ENCODE data around the gene AGBL1.
"Not testable (repeated sequence)": the region's sequence is repeated elsewhere in the genome, so short reads cannot be mapped to it uniquely, and the experiment has no call there.

The AGBL1 gene

DNA sequence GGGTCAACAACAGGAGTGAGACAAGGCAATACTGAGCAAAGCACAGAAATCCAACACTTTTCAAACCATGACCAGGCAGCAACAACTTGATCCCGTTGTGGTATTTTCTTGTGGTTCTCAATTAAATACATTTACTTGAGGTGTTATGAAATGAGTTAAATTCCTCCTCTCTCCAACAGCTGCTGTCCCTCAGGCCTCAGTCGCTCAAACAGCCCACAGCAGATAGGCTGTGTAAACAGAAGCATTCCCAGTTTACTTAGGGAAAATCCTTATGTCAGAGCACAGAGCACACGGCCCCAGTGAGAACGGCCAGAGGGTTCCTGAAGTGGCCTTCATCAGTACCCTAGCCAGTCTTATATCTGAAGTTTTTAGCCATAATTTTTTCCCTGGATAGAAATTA is 359.9 kb downstream of the AGBL1 start:
- Mint-ChIP-seq H3K27ac (no peak overlapping the region), H3K4me1 (no peaks in the 10 kb centered on the region), H3K36me3 (no peaks in the 10 kb centered on the region), H3K27me3 (no peaks in the 10 kb centered on the region), H3K9me3 (no peaks in the 10 kb centered on the region), H3K4me3 (no peak overlapping the region)
- no peak for DNase-seq
- CTCF ChIA-PET, result no interaction called here

DNA sequence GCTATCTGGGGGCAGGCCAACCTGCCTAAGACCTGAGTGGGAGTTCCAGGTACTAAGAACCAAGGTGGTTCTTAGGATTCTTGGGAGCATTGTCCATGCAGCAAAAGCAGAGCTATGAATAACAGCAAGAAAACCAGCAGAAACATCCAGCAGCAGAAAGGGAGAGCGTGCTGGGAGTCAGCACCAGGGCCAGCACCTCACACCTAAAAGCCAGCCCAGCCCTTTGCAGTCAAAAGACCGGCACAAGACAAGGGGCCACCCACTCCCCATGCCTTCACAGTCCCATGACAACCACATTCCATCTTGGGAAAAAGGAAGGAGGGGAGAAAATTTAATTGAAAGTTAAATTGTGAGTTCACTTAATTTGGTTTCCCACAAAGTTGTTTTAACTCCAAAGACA is 364.9 kb downstream of the AGBL1 start:
- Mint-ChIP-seq H3K4me1 (no peaks in the 10 kb centered on the region), H3K27me3 (no peaks in the 10 kb centered on the region), H3K27ac (no peak overlapping the region), H3K4me3 (no peak overlapping the region), H3K36me3 (no peaks in the 10 kb centered on the region), H3K9me3 (no peaks in the 10 kb centered on the region)
- DNase-seq, result no peak
- CTCF ChIA-PET, result no interaction called here

DNA sequence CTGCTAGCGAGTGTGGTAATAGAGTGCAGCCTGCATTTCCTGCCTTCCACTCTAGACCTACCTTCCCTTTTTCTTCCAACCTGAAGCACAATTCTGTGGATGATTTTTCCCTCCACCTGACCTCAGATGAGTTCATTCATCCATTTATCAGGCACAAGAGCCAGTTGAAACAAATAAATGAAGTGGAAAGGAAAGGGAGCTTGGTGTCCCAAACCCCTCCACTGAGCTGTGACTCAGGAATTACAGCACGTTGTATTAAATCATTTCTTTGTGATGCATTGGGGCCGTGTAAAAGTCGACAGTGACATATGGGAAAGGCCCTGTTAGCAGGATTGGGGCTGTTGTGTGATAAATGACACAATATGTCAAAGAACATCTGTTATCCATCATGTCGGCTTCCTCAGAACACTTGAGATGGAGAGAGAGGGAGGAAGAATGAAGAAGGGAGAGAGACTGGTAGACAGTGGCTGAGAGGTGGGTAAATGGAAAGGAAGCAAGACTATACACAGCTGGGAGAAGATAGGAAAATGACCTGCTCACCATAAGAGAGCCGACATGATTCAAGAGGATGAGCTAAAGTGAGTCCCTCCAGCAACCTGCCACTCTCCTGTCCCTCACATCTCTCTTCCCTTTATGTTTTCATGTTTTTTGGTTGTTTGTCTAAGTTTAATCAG is 366.0 kb downstream of the AGBL1 start:
- no peak overlapping the region for H3K4me3 Mint-ChIP-seq
- no peaks in the 10 kb centered on the region for H3K9me3 Mint-ChIP-seq
- CTCF ChIA-PET, result no interaction called here
- no peaks in the 10 kb centered on the region for H3K27me3 Mint-ChIP-seq
- DNase-seq, result no peak
- H3K36me3 Mint-ChIP-seq, result no peaks in the 10 kb centered on the region
- H3K27ac Mint-ChIP-seq, result no peak overlapping the region
- no peaks in the 10 kb centered on the region for H3K4me1 Mint-ChIP-seq

DNA sequence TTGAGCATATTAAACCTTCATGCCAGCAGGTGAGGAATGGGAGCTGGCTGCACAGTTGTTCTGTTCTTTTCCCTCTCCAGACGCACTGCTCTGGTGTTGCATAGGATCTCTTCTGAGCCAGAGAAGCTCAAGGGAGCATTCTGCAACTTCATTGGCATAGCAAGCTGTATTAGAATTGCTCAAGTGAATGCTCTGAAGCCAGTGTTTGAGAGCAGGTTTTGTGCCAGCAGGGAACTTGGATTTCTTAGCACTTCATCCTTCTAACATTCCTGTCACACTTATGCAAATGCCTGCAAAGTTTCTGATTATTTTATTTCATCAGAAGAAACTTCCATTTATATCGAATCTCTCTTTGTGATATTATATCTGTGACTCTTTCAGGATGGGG is 366.6 kb downstream of the AGBL1 start:
- no peak overlapping the region for H3K27ac Mint-ChIP-seq
- no peaks in the 10 kb centered on the region for H3K27me3 Mint-ChIP-seq
- H3K4me3 Mint-ChIP-seq, result no peak overlapping the region
- H3K4me1 Mint-ChIP-seq, result no peaks in the 10 kb centered on the region
- DNase-seq, result no peak
- H3K36me3 Mint-ChIP-seq, result no peaks in the 10 kb centered on the region
- no peaks in the 10 kb centered on the region for H3K9me3 Mint-ChIP-seq
- CTCF ChIA-PET, result no interaction called here

DNA sequence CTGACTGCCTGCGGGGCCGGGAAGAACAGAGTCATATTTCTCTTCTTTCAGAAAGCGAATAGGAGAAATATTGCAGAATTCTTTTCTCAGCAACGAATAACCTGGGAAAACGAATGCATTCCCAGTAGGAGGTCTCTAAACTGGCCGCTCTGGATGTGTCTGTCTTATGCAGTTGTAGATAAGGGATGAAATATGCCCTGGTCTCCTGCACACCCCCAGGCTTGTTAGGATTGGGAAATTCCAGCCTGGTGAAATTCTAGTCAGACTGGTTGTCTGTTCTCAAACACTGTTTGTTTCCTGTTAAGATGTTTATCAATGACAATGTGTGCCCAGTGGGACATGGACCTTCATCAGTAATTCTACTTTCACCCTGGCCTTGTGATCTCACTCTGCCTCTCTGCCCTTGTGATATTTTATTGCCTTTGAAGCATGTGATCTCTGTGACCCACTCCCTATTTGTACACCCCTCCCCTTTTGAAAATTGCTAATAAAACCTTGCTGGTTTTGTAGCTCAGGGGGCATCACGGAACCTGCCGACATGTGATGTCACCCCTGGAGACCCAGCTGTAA is 385.9 kb downstream of the AGBL1 start:
- H3K4me1 Mint-ChIP-seq, CTCF ChIA-PET, H3K27me3 Mint-ChIP-seq: not testable (repeated sequence)

DNA sequence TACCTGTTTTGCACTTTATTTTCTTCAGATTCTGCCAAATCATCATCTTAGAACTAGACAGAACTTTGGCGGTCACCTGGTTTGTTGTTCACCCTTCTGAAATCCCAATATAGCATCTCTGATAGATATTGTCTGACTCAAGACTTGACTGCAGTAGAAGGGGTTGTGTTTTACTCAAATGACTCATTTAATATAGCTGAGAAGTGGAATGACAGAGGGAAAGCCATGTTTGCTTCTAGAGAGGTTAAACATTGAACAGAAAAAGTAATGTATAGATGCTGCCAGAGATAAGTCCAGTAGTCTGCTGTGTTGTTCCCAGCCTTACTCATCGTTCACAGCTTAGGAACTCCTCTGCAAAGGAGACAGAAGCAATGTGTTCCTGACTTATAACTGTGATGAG is 402.0 kb downstream of the AGBL1 start:
- Mint-ChIP-seq H3K36me3 (no peaks in the 10 kb centered on the region), H3K27ac (no peak overlapping the region), H3K9me3 (no peaks in the 10 kb centered on the region), H3K27me3 (peaks cover under 1% of the 10 kb centered on the region), H3K4me3 (no peak overlapping the region), H3K4me1 (no peaks in the 10 kb centered on the region)
- CTCF ChIA-PET, result no interaction called here
- no peak for DNase-seq

More for the DNA sequence above, 385.9 kb downstream of the AGBL1 start:
- not testable (repeated sequence) for H3K4me3 Mint-ChIP-seq, H3K36me3 Mint-ChIP-seq, H3K27ac Mint-ChIP-seq, DNase-seq
- peaks cover 19% of the 10 kb centered on the region for H3K9me3 Mint-ChIP-seq

DNA sequence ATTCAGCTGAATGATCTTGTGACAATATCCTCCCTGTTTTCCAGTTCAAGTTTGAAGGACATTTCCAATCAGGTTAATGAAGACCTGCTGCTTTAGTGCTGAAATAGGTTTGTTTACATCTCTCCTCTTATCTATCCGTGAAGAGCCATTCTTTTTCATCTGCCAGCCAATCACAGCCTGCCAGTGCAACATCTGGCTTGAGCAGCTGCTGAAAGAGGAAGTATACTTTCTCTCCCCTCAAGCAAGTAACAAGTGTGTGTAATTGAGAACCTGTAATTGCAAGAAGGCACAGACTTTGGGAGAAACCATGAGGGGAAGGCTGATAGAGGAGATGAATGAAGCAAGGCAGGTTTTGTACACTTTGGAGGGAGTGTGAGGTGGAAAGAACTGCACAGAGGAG is 404.3 kb downstream of the AGBL1 start:
- no peaks in the 10 kb centered on the region for H3K36me3 Mint-ChIP-seq
- H3K4me1 Mint-ChIP-seq, result no peaks in the 10 kb centered on the region
- no peak for DNase-seq
- peaks cover 3% of the 10 kb centered on the region for H3K27me3 Mint-ChIP-seq
- CTCF ChIA-PET, result no interaction called here
- H3K9me3 Mint-ChIP-seq, result no peaks in the 10 kb centered on the region
- no peak overlapping the region for H3K4me3 Mint-ChIP-seq
- H3K27ac Mint-ChIP-seq, result no peak overlapping the region

DNA sequence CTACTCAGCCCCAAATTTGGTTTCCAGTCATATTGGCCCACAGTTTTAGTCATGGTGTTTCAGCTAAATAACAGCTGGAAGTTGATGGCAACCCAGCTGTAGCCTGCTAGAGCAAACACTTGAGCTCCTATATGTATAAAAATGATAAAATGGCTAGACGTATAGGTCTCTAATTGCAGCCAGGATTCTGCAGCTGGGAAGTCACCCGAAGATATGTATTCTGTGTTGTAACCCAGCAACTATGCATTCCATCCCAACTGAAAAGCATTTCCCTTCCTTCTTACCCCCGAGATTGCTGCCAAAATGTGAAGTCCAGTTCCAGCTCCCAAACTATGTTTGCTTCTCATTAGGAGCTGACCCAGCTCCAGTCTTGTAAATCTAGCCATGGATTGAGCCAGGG is 408.4 kb downstream of the AGBL1 start:
- Mint-ChIP-seq H3K36me3 (no peaks in the 10 kb centered on the region), H3K27me3 (peaks cover 3% of the 10 kb centered on the region), H3K4me3 (no peak overlapping the region), H3K4me1 (no peaks in the 10 kb centered on the region), H3K9me3 (no peaks in the 10 kb centered on the region), H3K27ac (no peak overlapping the region)
- CTCF ChIA-PET, result no interaction called here
- no peak for DNase-seq

- CTCF ChIA-PET, result no interaction called here
- Mint-ChIP-seq H3K4me1 (no peaks in the 10 kb centered on the region), H3K9me3 (no peaks in the 10 kb centered on the region), H3K27me3 (peaks cover 3% of the 10 kb centered on the region), H3K4me3 (no peak overlapping the region), H3K27ac (no peak overlapping the region), H3K36me3 (no peaks in the 10 kb centered on the region)
- no peak for DNase-seq
Observed at GRCh38 chr15:86489981-86490380, 410.3 kb downstream of the AGBL1 start.

- Mint-ChIP-seq H3K4me1 (no peaks in the 10 kb centered on the region), H3K27me3 (peaks cover 3% of the 10 kb centered on the region), H3K27ac (no peak overlapping the region), H3K36me3 (no peaks in the 10 kb centered on the region), H3K9me3 (no peaks in the 10 kb centered on the region), H3K4me3 (no peak overlapping the region)
- CTCF ChIA-PET, result no interaction called here
- DNase-seq, result no peak
Observed at GRCh38 chr15:86491118-86491517, 411.4 kb downstream of the AGBL1 start.

DNA sequence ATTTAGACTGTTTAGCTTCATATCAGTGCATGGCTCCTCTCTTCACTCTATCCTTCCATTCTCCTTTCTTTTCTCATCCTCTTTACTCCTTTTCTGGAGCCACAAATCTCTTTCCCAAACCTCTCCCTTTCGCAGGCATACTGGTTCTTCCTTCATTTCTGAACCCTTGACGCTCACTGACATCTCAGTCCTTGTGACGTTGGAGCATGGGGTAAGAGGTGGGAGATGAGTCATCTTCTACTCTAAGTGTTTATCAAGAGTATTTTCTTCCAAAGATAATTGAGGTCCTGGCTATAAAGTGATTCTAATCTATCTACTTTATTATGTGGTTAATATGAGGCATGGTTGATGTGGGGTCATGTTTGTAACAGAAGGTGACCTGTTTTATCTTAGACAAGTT is 414.2 kb downstream of the AGBL1 start:
- Mint-ChIP-seq H3K4me1 (no peaks in the 10 kb centered on the region), H3K36me3 (no peaks in the 10 kb centered on the region), H3K9me3 (no peaks in the 10 kb centered on the region), H3K4me3 (no peak overlapping the region), H3K27me3 (no peaks in the 10 kb centered on the region), H3K27ac (no peak overlapping the region)
- no peak for DNase-seq
- CTCF ChIA-PET, result no interaction called here

GRCh38 chr15:86494475-86494874 is 414.8 kb downstream of the AGBL1 start:
- DNase-seq, result no peak
- H3K27ac Mint-ChIP-seq, result no peak overlapping the region
- H3K27me3 Mint-ChIP-seq, result no peaks in the 10 kb centered on the region
- no peaks in the 10 kb centered on the region for H3K4me1 Mint-ChIP-seq
- H3K9me3 Mint-ChIP-seq, result no peaks in the 10 kb centered on the region
- H3K4me3 Mint-ChIP-seq, result no peak overlapping the region
- CTCF ChIA-PET, result no interaction called here
- H3K36me3 Mint-ChIP-seq, result no peaks in the 10 kb centered on the region

DNA sequence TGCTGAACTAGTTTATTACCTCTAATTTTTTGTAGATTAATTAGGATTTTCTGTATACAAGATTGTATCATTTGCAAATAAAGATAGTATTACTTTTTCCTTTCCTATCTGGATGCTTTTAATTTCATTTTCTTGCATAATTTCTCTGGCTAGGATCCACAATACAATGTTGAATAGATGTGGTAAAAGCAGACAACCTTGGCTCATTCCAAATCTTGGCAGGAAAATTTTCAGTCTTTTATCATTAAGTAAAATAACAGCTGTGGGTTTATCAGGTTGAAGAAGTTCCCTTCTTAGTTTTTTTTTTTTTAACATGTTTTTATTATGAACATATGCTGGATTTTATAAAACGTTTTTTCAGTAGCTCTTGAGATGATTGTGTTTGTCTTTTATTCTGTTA is 422.6 kb downstream of the AGBL1 start:
- H3K4me1 Mint-ChIP-seq, result no peaks in the 10 kb centered on the region
- no peak overlapping the region for H3K4me3 Mint-ChIP-seq
- H3K9me3 Mint-ChIP-seq, result no peaks in the 10 kb centered on the region
- no peaks in the 10 kb centered on the region for H3K36me3 Mint-ChIP-seq
- CTCF ChIA-PET, result no interaction called here
- H3K27me3 Mint-ChIP-seq, result no peaks in the 10 kb centered on the region
- DNase-seq, result no peak
- H3K27ac Mint-ChIP-seq, result no peak overlapping the region

DNA sequence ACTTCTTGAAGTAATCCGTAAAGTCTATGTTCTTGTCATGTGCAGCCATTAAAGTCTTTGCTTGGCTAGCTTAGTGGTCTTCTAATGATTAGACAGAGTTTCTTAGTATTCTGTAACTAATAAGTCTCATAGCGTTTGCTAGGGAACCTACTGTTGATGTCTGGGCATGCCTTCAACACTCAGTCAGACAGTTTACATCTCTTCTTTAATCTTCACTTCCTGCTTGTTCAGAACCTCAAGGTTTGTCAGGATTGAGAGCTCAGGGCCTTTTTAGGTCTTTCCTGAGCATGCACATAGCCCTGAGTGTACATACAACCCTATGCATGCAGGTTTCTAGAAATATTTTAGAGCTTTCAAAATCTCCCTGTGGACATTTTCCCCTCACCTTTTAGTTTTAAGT is 426.3 kb downstream of the AGBL1 start:
- H3K36me3 Mint-ChIP-seq, result no peaks in the 10 kb centered on the region
- H3K9me3 Mint-ChIP-seq, result no peaks in the 10 kb centered on the region
- H3K27ac Mint-ChIP-seq, result no peak overlapping the region
- no peaks in the 10 kb centered on the region for H3K27me3 Mint-ChIP-seq
- CTCF ChIA-PET, result no interaction called here
- no peak for DNase-seq
- H3K4me1 Mint-ChIP-seq, result no peaks in the 10 kb centered on the region
- H3K4me3 Mint-ChIP-seq, result no peak overlapping the region

DNA sequence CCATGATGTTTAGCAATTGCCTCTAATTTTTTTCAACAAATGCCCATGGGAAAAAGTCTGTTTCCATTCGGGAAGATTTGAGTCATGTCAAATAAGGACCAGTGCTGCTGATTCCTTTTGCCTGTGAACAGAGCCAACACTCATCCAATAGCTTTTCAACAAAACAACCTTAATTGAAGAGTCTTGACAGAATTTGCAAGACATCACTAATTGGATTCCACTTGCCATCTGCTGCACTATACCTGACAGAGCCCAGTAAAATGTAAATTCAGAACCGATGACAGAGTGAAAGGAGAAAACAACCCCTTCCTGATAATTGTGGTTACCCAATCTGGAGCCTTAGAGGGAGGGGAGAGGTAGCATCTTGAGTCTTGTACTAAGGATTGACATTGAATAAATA is 426.7 kb downstream of the AGBL1 start:
- CTCF ChIA-PET, result no interaction called here
- Mint-ChIP-seq H3K36me3 (no peaks in the 10 kb centered on the region), H3K27ac (no peak overlapping the region), H3K27me3 (no peaks in the 10 kb centered on the region), H3K4me1 (no peaks in the 10 kb centered on the region), H3K4me3 (no peak overlapping the region), H3K9me3 (no peaks in the 10 kb centered on the region)
- DNase-seq, result no peak

- CTCF ChIA-PET, result no interaction called here
- no peak overlapping the region for H3K27ac Mint-ChIP-seq
Observed at GRCh38 chr15:86515625-86516024, 436.0 kb downstream of the AGBL1 start.

More at GRCh38 chr15:86515625-86516024, 436.0 kb downstream of the AGBL1 start:
- H3K9me3 Mint-ChIP-seq, result no peaks in the 10 kb centered on the region
- no peaks in the 10 kb centered on the region for H3K4me1 Mint-ChIP-seq
- no peak for DNase-seq
- H3K4me3 Mint-ChIP-seq, result no peak overlapping the region
- no peaks in the 10 kb centered on the region for H3K27me3 Mint-ChIP-seq
- no peaks in the 10 kb centered on the region for H3K36me3 Mint-ChIP-seq
